HG02610 (cell line): ENCODE measurements around the gene AOPEP.
"Not testable (repeated sequence)": the region's sequence is repeated elsewhere in the genome, so short reads cannot be mapped to it uniquely, and the experiment has no call there.

ENCODE experiments used
- ATAC-seq: cut with Tn5 transposase; IDR thresholded peaks from one replicate; pipeline ENCODE4 v1.9.1; 2021; ENCODE audit warnings: mild to moderate bottlenecking, moderate library complexity; ENCODE audit not compliant: unreplicated experiment

The AOPEP gene

GRCh38 chr9:95008151-95008771 lies 281.8 kb downstream of the AOPEP start:
- no peak for ATAC-seq

GRCh38 chr9:95009459-95009858 lies 283.0 kb downstream of the AOPEP start:
- no peak for ATAC-seq

GRCh38 chr9:95010431-95010838 lies 283.9 kb downstream of the AOPEP start:
- no peak for ATAC-seq

- no peak for ATAC-seq
These were observed 285.7 kb downstream of the AOPEP start for GRCh38 chr9:95012035-95012708.

- no peak for ATAC-seq
These were observed 286.4 kb downstream of the AOPEP start for GRCh38 chr9:95012902-95013301.

DNA sequence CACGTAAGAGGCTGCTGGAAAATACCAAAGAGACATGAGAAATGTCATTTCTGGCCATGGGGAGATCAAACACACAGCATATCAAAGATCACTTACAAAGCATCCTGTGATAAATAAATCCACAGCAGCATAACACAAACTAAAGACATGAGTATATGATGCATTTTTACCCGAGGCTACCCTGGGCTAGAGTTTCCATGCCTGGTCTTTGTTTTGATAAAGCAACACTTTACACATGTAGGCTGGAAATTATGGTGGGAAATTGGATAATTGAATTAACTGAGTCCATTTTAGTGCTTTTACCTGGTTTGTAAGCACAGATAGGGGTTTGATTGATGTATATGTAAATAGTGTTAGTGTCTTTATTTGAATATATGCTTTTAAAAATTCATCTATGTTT lies 288.4 kb downstream of the AOPEP start:
- no peak for ATAC-seq

GRCh38 chr9:95015569-95015968 lies 289.1 kb downstream of the AOPEP start:
- ATAC-seq, result no peak

DNA sequence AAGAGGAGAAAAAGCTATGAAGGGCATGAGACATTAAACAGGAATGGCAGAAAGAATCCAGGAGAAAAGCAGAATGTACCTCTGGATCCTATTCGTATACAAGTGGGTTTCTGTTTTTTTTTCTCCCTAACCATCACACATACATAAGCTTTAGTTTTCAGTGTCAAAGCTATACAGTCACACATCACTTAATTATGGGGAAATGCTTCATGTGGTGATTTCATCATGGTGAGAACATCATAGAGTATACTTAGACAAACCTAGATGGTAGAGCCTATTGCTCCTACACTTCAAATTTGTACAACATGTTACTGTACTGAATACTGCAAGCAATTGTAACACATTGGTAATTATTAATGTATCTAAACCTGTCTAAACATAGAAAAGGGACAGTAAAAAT lies 290.6 kb downstream of the AOPEP start:
- ATAC-seq, result no peak

DNA sequence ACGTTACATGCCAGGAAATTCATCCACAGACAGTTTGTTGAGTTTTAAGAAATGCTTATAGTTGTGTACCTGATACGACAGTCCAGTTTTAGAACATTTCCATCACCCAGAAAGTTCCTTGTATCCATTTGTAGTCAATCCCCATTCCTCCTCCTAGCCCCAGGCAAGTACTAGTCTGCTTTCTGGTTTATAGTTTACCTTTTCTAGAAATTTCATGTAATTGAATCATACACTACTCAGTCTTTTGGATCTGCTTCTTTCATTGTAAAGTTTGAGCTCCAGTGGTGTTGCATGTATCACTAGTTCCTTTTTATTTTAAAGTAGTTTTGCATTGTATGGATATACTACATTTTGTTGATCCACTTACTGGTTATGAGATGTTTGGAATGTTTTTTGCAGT lies 291.2 kb downstream of the AOPEP start:
- ATAC-seq, result no peak

DNA sequence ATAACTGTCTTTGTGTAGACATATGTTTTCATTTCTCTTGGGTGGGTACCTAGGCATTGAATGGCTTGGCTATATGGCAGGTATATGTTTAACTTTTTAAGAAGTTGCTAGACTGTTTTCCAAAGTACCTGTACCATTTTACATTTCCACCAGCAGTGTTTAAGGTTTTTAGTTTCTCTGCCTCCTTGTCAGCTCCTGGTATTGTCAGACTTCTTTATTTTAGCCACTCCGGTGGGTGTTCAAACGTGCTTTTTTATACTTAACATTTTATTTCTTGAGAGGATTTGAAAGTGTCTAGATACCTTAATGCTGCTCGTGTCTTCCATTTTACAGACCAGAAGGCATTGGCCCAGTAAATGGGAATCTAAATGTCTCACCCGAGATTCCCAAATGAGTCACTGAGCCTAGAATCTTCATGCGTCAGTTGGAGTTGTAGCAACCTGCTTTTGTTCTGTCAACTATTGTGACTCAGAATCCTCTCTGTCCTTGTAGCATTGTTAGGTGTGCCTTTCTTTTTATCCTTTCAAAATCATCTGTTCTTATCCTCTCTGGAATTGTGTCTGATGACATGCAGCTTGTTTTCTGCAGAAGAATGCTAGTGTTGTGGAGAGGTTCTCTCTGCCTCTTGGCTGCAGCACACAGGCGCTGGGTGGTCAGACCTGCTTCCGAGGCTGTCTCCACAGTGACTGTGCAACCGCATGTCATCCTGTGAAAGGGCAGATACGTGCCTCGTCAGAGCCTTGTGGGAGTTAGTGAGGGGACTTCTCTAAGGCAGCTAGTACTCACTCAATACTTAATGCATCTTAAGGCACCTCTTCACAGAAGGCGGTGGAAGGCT lies 291.8 kb downstream of the AOPEP start:
- ATAC-seq, result peak; percentile 84

- ATAC-seq, result not testable (repeated sequence)
These were observed 294.1 kb downstream of the AOPEP start for GRCh38 chr9:95020644-95021043.

DNA sequence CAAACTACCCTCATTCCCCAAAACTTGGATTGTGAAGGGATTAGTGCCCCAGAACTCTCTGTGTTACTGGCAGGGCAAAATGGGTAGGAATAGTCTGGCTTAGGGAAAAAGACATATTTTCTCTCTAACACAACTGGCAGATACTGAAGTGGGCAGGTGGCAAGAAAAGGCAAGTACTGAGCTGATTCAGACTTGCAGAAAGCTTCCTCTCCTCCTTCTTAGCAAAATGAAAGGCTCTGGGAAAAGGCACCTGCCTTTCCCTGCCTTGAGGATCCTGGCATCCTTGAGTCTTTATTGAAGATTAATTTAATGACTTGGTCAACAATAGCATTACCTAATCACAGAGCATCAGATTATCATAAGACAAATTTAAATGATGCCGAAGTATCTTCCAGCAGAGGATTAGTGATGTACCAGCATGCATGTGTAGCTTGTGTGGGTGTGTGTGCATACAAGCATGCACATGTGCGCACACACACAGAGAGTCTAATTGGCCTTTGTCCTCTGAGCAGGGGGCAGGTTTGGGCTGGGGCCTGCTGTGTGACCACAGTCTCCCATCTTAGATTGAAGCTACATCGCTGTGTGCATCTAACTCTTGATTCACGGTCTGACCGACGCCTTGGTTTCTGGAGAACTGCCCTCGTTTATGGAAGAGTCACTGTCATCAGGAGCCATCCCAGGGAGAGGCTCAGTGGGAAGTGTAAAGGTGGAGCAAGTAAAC lies 294.8 kb downstream of the AOPEP start:
- ATAC-seq, result no peak

- no peak for ATAC-seq
These were observed 296.2 kb downstream of the AOPEP start for GRCh38 chr9:95022657-95023056.

- no peak for ATAC-seq
These were observed 296.9 kb downstream of the AOPEP start for GRCh38 chr9:95023217-95024003.

GRCh38 chr9:95024097-95024671 lies 297.7 kb downstream of the AOPEP start:
- no peak for ATAC-seq

DNA sequence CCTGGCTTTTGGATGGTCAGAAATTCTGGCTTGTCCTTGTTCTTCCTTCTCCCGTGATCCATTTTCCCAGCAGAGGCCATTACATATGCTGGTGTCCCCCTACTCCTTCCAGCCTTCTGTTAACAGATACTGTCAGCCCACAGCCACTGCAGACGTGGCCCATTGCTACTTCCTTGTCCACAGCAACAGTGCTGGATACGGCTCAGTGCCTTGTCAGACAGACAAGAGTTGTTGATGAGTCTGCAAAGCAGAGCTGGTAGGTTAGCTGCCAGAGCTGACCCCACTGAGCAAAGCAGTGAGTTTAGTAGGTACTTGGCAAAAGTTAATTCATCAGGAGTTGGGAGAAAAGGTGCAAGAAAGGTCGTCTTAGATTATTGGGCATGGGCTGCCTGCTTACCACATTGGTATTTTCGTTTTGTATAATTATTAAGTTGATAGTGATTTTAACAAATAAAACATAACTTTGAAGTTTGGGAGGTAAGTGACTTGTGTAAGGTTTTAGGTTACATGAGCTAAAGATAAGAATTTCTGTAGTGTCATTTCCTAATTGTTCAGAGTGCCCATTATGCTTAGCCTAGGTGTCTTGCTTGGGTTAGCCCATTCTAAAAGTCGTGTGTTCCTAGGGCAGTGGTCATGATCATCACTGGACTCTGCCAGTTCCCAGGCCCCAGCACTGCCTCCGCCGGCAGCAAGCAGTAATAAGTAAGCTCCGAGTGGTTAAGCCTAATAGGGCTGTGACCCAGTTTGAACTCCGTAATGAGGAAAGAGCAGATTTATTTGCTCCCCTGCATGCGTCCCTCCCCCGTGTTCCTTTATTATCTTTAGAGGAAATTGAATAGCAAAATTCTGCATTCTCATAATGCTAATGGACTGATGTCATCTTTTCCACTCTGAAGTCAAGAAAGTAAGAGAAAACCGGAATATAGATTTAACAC lies 299.0 kb downstream of the AOPEP start:
- no peak for ATAC-seq

DNA sequence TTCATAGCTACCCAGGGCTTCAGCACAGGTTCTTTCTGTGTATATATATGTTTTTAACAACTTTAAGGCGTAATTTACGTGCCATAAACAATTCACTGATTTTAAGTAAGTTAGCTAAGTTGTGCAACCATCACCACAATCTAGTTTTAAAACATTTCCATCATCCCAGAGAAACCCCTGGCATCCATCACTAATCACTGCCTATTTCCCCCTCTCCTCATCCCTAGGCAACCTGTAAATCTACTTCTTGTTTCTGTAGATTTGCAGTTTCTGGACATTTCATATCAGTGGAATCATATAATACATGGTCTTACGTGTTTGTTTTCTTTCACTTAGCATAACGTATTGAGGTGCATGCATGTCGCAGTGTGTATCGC lies 299.6 kb downstream of the AOPEP start:
- ATAC-seq, result no peak

DNA sequence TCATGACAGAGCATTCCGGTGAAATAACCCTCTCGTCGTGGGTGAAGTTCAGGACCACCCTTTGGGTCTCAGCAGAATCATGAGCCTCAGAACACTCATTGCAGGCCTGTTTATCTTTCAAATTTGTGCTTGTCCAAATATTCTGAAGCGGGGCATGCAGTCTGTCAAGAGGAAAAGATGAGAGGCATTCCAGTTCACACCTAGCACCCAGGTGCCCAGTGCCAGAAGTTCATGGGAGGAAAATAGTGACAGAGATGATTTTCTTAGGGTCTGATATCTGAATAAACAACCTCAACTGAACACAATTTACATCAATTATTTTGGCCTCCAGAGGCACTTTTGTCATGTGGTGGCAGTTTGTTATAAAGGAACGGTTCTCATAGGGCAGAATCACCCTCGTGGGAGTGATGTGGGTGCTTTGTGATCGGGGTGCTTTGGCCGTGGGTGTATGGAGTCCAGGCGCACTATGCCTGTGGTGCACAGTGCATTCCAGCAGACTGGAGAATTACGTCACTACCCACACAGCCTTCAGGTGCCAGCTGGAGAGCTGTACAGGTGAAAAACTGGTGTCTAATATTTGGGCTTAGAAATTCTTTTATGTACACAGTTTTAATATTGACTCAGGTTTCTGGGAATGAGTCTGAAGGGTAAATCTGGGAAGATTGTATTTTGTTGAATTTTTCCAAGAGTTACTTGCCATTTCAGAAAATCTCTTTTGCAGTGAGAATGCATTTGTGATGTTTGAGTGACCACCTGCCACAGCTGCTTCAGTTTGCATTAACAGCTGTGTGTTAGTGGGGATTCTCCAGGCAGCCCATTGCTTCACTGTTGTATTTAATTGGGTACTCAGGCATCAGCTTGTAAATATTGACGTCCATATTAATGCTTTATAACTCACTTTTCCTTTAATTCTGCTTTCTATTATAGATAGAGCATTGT lies 301.7 kb downstream of the AOPEP start:
- ATAC-seq, result no peak
